KBM-7 (cell line): ENCODE measurements around the gene PAM.
"Not testable (repeated sequence)": the region's sequence is repeated elsewhere in the genome, so short reads cannot be mapped to it uniquely, and the experiment has no call there.

Source experiments
- DNase-seq: peaks from one replicate; pipeline ENCODE4 v3.0.0-alpha.2; 2015
- in situ Hi-C: fragments of 300-500 bp; cut with MboI; formaldehyde crosslinking; loops from 2 replicates; pipeline ENCODE4 v1.14.3; 2020; ENCODE audit warnings: low sequenced_read_pairs, low pct_unique_long_range_greater_than_20kb, mixed read lengths

Gene PAM

GRCh38 chr5:102957141-102957540, 202.0 kb downstream of the PAM start:
- DNase-seq, result no peak
- in situ Hi-C loops, result no loop called here

GRCh38 chr5:102958481-102959011, 203.4 kb downstream of the PAM start:
- in situ Hi-C loops, result no loop called here
- DNase-seq, result no peak

DNA sequence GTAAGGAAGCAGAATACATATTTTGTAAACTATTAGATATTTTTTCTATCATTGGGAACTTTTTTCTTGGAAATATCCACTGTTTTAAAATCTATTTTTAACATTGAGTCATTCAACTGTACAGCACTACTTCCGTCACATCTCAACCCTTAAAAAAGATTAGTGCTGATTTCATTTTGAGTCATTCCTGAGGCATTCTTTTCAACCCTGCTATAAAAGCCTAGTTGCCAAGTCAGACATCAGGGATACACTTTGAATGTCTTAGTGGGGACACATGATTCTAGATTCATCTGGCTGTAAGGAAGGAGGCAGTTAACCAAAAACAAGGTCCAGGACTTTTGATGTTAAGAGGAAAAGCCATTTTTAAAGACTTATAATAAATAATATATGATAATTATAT, 203.9 kb downstream of the PAM start:
- in situ Hi-C loops, result no loop called here
- DNase-seq, result no peak

- DNase-seq, result no peak
Measured at GRCh38 chr5:102961671-102962070, 206.6 kb downstream of the PAM start.

DNA sequence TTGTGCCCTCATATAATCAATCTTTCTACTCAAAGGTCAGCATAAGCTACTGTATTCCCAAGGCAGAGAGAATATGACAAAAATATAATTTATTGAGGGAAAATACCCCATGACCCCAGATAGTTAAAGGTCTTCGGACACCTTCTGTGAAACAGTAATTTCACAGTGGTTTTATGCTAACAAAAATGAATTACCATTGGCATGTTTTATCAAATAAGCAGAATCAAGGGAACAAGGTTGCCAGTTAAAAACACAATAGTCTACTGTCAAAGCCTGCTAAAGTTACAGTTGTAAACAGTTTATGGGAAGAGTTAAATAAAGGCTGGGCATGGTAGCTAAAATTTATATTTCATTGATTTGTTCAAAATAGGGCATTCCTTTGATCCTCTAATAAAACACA, 210.5 kb downstream of the PAM start:
- DNase-seq, result no peak
- in situ Hi-C loops, result no loop called here

More at GRCh38 chr5:102961671-102962070, 206.6 kb downstream of the PAM start:
- in situ Hi-C loops, result no loop called here

DNA sequence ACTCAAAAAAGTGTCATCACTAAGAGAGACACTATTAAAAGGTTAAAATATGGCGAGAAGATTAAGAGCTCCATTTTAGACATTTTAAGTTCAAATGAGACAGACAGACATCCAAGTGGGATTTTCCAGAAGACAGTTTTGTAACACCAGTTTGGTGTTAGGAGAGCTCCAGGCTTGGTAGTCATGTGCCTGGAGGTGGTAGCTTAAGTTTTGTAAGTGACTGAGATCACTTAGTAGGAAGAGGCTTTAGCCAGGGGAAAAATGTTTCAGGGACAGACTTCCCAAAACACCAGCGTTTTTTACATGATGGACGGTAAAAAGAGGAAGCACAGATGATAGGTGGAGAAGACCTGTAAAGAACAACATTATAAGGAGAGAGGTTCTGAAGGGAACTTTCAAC, 214.5 kb downstream of the PAM start:
- in situ Hi-C loops, result no loop called here
- peak; percentile 41 for DNase-seq

- peak; percentile 31 for DNase-seq
- in situ Hi-C loops, result no loop called here
Measured at GRCh38 chr5:102971676-102972293, 216.7 kb downstream of the PAM start.

- in situ Hi-C loops, result no loop called here
- no peak for DNase-seq
Measured at GRCh38 chr5:102974177-102974576, 219.1 kb downstream of the PAM start.

GRCh38 chr5:102975045-102975444, 219.9 kb downstream of the PAM start:
- DNase-seq, result no peak
- in situ Hi-C loops, result no loop called here

DNA sequence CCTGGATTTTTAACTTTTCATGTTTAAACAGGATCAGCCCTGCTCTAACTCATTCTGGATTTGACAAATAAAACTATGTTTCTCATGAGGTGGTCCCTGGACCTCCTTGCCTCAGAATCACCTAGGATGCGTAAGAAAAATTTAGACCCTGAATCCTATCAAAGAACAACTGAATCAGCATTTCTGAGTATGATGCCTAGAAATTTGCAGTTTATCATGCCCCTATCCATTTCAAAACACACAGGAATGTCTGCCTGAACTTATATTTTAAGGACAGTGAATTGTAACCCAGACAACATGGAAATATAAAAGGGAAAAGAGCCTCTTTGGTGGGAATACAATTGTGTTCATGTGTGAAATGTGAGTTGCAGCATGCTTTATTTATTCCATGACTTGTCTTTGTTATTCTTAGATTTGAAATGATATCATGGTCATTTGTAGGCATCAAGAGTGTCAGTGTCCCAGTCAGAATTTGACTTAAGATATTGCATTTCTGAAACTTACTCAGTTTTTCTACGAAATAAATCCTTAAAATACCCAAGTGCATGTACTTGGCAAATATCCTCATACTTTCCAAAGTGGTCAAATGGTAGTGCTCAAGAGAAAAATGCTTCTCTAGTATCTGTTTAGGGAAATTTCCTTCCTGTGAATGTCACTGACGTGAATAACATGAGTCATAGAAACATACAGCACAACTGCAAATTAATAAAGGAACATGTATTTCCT, 220.5 kb downstream of the PAM start:
- in situ Hi-C loops, result no loop called here
- no peak for DNase-seq

GRCh38 chr5:102981957-102982635, 227.0 kb downstream of the PAM start:
- DNase-seq, result no peak
- in situ Hi-C loops, result no loop called here

DNA sequence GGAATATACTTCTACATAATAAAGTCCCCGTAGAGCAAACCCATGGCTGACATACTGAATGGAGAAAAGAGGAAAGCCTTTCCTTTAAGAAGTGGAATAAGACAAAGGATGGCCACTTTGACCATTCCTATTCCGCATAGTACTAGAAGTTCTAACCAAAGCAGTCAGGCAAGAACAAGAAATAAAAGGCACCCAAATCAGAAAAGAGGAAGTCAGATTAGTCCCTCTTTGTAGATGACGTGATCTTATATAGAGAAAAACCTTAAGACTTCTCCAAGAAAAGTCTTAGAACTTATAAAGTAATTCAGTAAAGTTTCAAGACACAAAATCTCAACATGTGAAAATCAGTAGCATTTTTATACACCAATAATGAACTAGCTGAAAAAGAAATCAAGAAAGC, 231.0 kb downstream of the PAM start:
- peak; percentile 8 for DNase-seq
- in situ Hi-C loops, result no loop called here

DNA sequence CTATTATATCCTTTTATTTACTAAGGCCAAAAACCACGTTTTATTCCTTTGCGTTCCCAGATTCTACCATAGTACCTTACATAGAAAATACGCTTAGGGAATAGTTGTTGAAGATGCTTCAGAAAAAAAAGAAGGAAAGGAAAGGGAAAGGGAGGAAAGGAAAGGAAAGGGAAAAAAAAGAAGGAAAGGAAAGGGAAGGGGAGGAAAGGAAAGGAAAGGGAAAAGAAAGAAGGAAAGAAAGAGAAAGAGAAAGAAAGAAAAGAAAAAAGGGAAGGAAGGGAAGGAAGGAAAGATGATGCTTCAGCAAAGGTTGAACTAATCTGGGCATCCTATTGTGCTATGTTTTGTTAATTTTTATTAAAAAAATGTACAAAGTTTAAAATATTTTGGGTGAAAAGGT, 233.4 kb downstream of the PAM start:
- DNase-seq, result no peak
- in situ Hi-C loops, result no loop called here

GRCh38 chr5:102991802-102992201, 236.7 kb downstream of the PAM start:
- no peak for DNase-seq
- in situ Hi-C loops, result no loop called here

DNA sequence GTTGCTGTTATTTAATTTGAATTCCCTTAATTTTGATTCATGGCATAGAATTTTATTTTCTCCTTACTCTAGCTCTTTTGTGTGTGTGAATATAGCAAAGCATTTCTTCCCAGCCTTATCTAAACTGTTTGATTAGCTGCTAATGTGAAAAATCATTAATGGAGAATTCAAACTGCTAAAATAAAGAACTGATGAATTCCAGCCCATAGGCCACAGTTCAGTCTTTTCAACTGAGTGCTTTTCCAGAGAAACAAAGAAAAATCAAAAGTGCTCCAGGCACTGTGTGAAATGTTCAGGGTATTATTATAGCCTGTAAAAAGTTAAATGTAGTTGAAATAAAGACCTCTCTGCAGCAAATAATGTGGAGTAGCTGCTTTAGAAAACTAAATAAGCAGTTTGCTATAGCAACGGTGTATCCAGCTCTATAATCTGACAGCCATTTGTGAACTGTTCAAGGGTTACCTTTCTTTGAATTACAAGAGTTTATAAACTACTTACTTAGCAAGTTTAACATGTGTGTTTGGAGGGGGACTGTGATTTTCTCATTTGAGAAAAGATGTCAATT, 241.0 kb downstream of the PAM start:
- DNase-seq, result no peak
- in situ Hi-C loops, result no loop called here

- no peak for DNase-seq
- in situ Hi-C loops, result no loop called here
Measured at GRCh38 chr5:102998224-102998623, 243.1 kb downstream of the PAM start.

DNA sequence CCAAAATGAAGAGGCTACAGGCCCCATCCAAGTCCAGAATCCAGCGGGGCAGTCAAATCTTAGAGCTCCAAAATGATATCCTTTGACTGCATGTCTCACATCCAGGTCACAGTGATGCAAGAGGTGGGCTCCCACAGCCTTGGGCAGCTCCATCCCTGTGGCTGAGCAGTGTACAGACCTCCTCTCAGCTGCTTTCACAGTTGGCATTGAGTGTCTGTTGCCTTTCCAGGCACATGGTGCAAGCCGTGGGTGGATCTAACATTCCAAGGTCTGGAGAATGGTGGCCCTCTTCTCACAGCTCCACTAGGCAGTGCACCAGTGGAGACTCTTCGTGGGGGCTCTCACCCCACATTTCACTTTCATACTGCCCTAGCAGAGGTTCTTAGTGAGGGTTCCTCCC, 244.1 kb downstream of the PAM start:
- DNase-seq, result no peak

DNA sequence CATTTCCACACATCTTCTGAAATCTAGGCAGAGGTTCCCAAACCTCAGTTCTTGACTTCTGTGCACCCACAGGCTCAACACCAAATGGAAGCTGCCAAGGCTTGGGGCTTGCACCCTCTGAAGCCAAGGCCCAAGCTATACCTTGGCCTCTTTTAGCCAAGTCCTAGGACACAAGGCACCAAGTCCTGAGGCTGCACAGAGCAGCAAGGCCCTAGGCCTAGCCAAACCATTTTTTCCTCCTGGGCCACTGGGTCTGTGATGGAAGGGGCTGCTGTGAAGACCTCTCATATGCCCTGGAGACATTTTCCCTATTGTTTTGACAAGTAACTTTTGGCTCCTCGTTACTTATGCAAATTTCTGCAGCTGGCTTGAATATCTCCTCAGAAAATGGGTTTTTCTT, 244.5 kb downstream of the PAM start:
- DNase-seq, in situ Hi-C loops: not testable (repeated sequence)

More for the DNA sequence above, 244.1 kb downstream of the PAM start:
- in situ Hi-C loops, result no loop called here

GRCh38 chr5:103000089-103000488, 245.0 kb downstream of the PAM start:
- no peak for DNase-seq
- in situ Hi-C loops, result no loop called here

DNA sequence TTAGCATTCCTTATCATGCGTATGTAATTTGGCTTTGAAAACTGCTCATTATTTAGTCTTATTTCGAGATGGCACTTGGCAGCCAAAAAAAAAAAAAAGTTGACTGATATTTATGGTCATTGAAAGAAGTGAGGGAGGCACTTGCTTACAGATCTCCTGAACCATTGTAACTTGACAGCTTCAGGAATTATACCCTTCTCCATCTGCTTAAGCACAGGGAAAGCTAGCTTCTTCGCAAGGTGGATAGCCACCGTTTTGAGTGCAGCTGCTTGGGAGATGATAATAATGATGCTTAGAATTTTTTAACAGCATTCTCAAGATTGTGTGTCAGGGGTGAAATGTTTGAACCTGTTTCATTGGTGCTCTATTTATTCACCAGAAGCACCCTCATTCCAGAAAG, 248.8 kb downstream of the PAM start:
- in situ Hi-C loops, result no loop called here
- no peak for DNase-seq
